ENCODE measurements around the gene KPNA4.
"Not testable (repeated sequence)": the region's sequence is repeated elsewhere in the genome, so short reads cannot be mapped to it uniquely, and the experiment has no call there.

Gene KPNA4

DNA sequence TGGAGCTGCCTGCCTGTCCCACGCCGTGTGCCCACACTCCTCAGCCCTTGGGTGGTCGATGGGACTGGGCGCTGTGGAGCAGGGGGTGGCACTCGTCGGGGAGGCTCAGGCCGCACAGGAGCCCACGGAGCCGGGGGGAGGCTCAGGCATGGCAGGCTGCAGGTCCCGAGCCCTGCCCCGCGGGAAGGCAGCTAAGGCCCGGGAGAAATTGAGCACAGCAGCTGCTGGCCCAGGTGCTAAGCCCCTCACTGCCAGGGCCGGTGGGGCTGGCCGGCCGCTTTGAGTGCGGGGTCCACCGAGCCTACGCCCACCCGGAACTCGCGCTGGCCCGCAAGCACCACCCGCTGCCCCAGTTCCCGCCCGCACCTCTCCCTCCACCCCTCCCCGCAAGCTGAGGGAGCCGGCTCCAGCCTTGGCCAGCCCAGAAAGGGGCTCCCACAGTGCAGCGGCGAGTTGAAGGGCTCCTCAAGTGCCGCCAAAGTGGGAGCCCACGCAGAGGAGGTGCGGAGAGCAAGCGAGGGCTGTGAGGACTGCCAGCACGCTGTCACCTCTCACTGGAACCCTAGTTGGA lies 8.7 kb upstream of the KPNA4 start:
- H3K9me3 ChIP-seq (ENCODE audit: control insufficient read depth, low read length); H3K4me3 ChIP-seq (ENCODE audit: extremely low read depth, insufficient read depth, low read length, poor library complexity, severe bottlenecking); H3K36me3 ChIP-seq (ENCODE audit: control insufficient read depth, insufficient read depth, low read length); H3K27ac ChIP-seq (ENCODE audit: low read depth, low read length, severe bottlenecking); H3K4me1 ChIP-seq (ENCODE audit: control insufficient read depth, insufficient read depth, low read length, poor library complexity, severe bottlenecking): not testable (repeated sequence)
- 93 to 98% methylated on average over 28 of the region's 35 CpGs for WGBS, 2 experiments (ENCODE audit: insufficient coverage in 2 of 2)

DNA sequence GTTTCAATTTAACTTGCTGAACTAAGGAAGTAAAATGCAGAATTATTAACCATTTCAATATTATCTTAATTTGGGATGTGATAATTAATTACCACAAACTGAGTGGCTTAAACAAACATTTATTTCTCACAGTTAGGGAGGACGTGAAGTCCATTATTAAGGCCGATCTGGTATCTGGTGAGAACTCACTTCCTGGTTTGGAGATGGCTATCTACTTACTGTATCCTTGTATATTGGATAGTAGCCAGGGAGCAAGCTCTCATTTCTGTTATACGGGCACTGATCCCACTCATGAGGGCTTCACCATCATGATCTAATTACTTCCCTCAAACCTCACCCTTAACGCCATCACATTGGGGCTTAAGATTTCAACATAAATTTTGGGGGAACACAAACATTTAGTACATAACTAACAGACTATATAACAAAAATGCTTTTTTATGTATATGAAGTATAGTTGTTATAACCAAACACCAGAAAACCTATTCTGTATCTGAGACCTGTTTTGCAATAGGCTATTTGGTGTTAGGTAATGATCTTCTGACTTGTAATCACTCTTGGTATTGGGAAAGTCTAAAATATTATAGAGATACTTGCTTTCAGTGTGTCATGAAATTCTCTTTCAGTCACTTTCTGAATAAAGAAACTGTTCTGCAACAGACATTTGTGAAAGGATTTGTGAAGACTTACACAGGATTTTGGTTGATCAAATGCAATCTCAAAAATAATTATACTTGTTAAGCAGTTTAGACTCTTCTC lies 4.7 kb upstream of the KPNA4 start:
- no peak overlapping the region for H3K4me3 ChIP-seq (ENCODE audit: extremely low read depth, insufficient read depth, low read length, poor library complexity, severe bottlenecking)

DNA sequence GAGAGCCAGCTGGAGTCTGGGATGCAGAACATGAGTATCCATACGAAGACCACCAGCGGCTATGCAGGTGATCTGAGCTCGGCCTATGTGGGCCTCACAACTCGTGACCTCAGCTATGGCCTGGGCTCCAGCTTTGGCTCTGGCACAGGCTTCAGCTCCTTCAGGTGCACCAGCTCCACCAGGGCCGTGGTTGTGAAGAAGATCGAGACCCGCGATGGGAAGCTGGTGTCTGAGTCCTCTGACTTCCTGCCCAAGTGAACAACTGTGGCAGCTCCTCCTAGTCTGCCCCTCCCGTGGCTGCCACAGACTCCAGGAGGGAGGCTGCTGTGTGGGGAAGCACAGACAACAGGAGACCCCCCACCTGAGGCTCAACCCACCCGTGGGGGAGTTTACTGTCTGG lies 3.6 kb upstream of the KPNA4 start:
- Histone ChIP-seq H3K27ac (ENCODE audit: low read depth, low read length, severe bottlenecking) (no peak overlapping the region), H3K9me3 (ENCODE audit: control insufficient read depth, low read length) (peaks cover 3% of the 10 kb centered on the region), H3K4me3 (ENCODE audit: extremely low read depth, insufficient read depth, low read length, poor library complexity, severe bottlenecking) (no peak overlapping the region), H3K36me3 (ENCODE audit: control insufficient read depth, insufficient read depth, low read length) (peaks cover 12% of the 10 kb centered on the region), H3K4me1 (ENCODE audit: control insufficient read depth, insufficient read depth, low read length, poor library complexity, severe bottlenecking) (peaks cover 2% of the 10 kb centered on the region)
- 94 to 98% methylated on average over 8 to 9 of the region's 10 CpGs for WGBS, 2 experiments (ENCODE audit: insufficient coverage in 2 of 2)

More for the DNA sequence above, 4.7 kb upstream of the KPNA4 start:
- Histone ChIP-seq H3K36me3 (ENCODE audit: control insufficient read depth, insufficient read depth, low read length) (peaks cover 12% of the 10 kb centered on the region), H3K4me1 (ENCODE audit: control insufficient read depth, insufficient read depth, low read length, poor library complexity, severe bottlenecking) (peaks cover 2% of the 10 kb centered on the region), H3K9me3 (ENCODE audit: control insufficient read depth, low read length) (peaks cover 3% of the 10 kb centered on the region), H3K27ac (ENCODE audit: low read depth, low read length, severe bottlenecking) (no peak overlapping the region)
- WGBS, 2 experiments (ENCODE audit: insufficient coverage in 2 of 2), result 100% methylated on average over 1 of the region's 4 CpGs; no CpG with 5 or more reads in 1 of the 2 experiments

DNA sequence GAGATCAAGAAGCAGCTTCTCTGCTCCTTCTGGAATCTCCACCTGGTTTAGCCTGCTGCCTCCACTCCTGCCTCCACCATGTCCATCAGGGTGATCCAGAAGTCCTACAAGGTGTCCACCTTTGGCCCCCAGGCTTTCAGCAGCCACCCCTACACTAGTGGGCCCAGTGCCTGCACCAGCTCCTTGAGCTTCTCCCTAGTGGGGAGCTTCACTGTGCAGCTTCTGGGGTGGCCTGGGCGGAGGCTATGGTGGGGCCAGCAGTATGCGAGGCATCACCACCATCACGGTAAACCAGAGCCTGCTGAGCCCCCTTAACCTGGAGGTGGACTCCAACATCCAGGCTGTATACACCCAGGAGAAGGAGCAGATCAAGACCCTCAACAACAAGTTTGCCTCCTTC lies 2.4 kb upstream of the KPNA4 start:
- Histone ChIP-seq H3K4me1 (ENCODE audit: control insufficient read depth, insufficient read depth, low read length, poor library complexity, severe bottlenecking) (peaks cover 2% of the 10 kb centered on the region), H3K27ac (ENCODE audit: low read depth, low read length, severe bottlenecking) (no peak overlapping the region), H3K4me3 (ENCODE audit: extremely low read depth, insufficient read depth, low read length, poor library complexity, severe bottlenecking) (no peak overlapping the region), H3K9me3 (ENCODE audit: control insufficient read depth, low read length) (peaks cover 7% of the 10 kb centered on the region), H3K36me3 (ENCODE audit: control insufficient read depth, insufficient read depth, low read length) (peaks cover 18% of the 10 kb centered on the region)
- 90 to 100% methylated on average over 3 of the region's 3 CpGs for WGBS, 2 experiments (ENCODE audit: insufficient coverage in 2 of 2)

DNA sequence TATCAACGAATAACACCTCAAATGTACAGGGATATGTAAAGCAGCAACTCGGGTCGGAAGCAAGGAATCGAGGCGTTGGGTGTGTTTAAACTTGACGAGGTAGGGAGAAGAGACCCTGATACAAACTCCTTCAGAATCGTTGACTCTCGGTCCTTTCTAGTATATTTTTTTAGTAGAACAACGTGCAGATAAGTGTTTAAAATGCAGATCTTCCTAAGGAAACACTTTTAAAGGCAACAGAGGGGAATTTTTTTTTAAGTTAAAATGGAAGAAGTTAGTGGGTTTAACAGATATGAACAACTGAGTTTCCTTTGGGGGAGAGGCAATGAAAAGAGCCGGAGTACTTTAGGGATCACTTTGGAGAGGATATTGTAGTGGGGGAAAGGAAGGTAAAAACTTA lies 1.1 kb upstream of the KPNA4 start:
- WGBS, 2 experiments (ENCODE audit: insufficient coverage in 2 of 2), result 11% methylated on average over 3 of the region's 10 CpGs; no CpG with 5 or more reads in 1 of the 2 experiments
- Histone ChIP-seq H3K27ac (ENCODE audit: low read depth, low read length, severe bottlenecking) (peak overlapping the region; percentile 98), H3K4me3 (ENCODE audit: extremely low read depth, insufficient read depth, low read length, poor library complexity, severe bottlenecking) (peak overlapping the region; percentile 71), H3K4me1 (ENCODE audit: control insufficient read depth, insufficient read depth, low read length, poor library complexity, severe bottlenecking) (peaks cover 6% of the 10 kb centered on the region), H3K9me3 (ENCODE audit: control insufficient read depth, low read length) (peaks cover 7% of the 10 kb centered on the region), H3K36me3 (ENCODE audit: control insufficient read depth, insufficient read depth, low read length) (peaks cover 20% of the 10 kb centered on the region)

DNA sequence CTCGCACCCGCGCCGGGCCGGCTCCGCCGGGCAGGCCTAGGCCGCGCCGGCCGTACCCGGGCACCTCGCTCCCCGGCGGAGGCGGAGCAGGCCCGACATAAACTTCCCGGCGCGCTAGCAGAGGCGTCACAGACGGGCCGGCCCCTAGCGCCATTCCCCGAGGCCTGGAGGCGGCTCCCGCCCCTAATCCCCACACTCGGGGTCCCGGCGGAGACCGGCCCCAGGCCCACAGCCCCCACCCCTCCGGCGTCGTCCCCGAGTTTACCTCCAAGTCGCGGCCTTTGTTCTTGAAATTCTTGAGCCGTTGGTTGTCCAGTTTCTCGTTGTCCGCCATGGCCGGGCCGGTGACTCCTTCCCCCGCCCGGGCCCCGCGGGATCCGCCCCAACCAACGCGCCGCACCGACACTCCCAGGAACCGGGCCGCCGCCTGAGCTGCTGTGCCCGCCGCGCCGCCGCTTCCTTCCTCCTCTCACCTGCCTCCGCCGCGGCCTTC lies 376 bp downstream of the KPNA4 start:
- H3K4me3 ChIP-seq (ENCODE audit: extremely low read depth, insufficient read depth, low read length, poor library complexity, severe bottlenecking), result peak overlapping the region; percentile 71
- H3K9me3 ChIP-seq (ENCODE audit: control insufficient read depth, low read length), result peaks cover 7% of the 10 kb centered on the region
- H3K36me3 ChIP-seq (ENCODE audit: control insufficient read depth, insufficient read depth, low read length), result peaks cover 20% of the 10 kb centered on the region
- H3K4me1 ChIP-seq (ENCODE audit: control insufficient read depth, insufficient read depth, low read length, poor library complexity, severe bottlenecking), result peaks cover 6% of the 10 kb centered on the region
- WGBS, 2 experiments (ENCODE audit: insufficient coverage in 2 of 2), result 0 to 1% methylated on average over 31 to 40 of the region's 62 CpGs
- H3K27ac ChIP-seq (ENCODE audit: low read depth, low read length, severe bottlenecking), result peak overlapping the region; percentile 93

DNA sequence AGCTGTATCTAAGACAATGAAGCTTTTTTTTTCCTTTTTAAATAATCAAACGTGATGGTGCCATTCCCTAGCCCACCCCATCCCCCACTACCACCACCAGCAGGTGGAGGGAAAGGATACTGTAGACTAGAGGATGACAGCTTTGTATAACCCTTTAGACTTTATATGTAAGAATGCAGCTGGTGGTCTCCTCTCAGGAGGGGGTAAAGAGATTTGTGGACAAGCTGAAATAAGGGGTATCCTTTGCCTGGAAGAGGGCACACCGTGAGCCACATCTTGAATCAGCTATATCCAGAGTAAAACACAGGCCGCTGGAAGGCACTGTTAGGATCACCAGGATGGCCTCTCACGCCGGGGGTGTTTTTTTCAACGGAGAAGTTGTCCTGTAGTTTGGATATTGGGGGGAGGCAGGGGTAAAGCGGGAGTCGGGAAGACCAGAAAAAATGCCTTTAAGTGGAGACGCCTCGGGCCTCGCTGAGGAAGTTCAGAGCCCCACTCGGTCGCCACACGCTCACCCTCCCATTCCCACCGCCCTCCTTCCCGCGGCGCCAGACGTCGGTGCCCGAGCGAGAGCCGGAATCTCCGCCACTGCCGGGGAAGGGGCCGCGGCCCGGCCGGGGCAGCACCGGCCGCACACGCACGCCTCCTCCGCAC lies 986 bp downstream of the KPNA4 start:
- Histone ChIP-seq H3K27ac (ENCODE audit: low read depth, low read length, severe bottlenecking) (peak overlapping the region; percentile 65), H3K4me3 (ENCODE audit: extremely low read depth, insufficient read depth, low read length, poor library complexity, severe bottlenecking) (peak overlapping the region; percentile 71), H3K36me3 (ENCODE audit: control insufficient read depth, insufficient read depth, low read length) (peaks cover 25% of the 10 kb centered on the region), H3K9me3 (ENCODE audit: control insufficient read depth, low read length) (peaks cover 7% of the 10 kb centered on the region), H3K4me1 (ENCODE audit: control insufficient read depth, insufficient read depth, low read length, poor library complexity, severe bottlenecking) (peaks cover 6% of the 10 kb centered on the region)
- 1% methylated on average over 15 to 23 of the region's 34 CpGs for WGBS, 2 experiments (ENCODE audit: insufficient coverage in 2 of 2)

DNA sequence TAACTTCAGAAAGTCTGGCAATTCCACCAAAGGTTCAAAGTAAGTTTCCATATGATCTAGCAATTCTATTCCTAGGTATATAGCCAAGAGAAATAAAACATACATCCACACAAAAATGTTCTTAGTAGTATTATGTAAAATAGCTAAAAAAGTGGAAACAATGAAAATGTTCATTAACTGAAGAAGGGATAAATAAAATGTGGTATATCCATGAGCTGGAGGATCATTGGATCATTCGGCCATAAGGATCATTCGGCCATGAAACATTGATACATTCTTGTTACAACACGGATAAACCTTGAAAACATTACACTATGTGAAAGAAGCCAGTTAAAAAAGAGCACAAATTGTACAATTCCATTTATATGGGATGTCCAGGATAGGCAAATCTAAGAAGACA lies 2.4 kb downstream of the KPNA4 start:
- H3K4me3 ChIP-seq (ENCODE audit: extremely low read depth, insufficient read depth, low read length, poor library complexity, severe bottlenecking), result peak overlapping the region; percentile 71

DNA sequence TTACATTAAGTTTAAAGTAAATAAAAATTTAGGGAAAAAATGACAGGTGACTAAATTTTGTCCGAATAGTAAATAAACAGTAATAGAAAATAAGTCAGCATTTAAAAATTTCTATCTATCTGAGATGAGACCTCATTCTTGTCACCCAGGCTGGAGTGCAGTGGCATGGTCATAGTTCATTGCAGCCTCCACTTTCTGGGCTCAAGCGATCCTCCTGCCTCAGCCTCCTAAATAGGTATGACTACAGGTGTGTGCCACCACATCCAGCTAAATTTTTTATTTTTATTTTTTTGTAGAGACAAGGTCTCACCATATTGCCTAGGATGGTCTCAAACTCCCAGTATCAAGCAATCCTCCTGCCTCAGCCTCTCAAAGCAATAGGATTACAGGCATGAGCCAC lies 7.8 kb downstream of the KPNA4 start:
- WGBS, 2 experiments (ENCODE audit: insufficient coverage in 2 of 2), result 83 to 100% methylated on average over 1 of the region's 2 CpGs
- Histone ChIP-seq H3K36me3 (ENCODE audit: control insufficient read depth, insufficient read depth, low read length) (peaks cover 47% of the 10 kb centered on the region), H3K4me3 (ENCODE audit: extremely low read depth, insufficient read depth, low read length, poor library complexity, severe bottlenecking) (no peak overlapping the region)

More for the DNA sequence above, 2.4 kb downstream of the KPNA4 start:
- no CpG with 5 or more reads among the region's 3 CpGs for WGBS, 2 experiments (ENCODE audit: insufficient coverage in 2 of 2)
- H3K9me3 ChIP-seq (ENCODE audit: control insufficient read depth, low read length), result peaks cover 7% of the 10 kb centered on the region
- H3K36me3 ChIP-seq (ENCODE audit: control insufficient read depth, insufficient read depth, low read length), result peaks cover 13% of the 10 kb centered on the region
- no peak overlapping the region for H3K27ac ChIP-seq (ENCODE audit: low read depth, low read length, severe bottlenecking)
- peaks cover 6% of the 10 kb centered on the region for H3K4me1 ChIP-seq (ENCODE audit: control insufficient read depth, insufficient read depth, low read length, poor library complexity, severe bottlenecking)

DNA sequence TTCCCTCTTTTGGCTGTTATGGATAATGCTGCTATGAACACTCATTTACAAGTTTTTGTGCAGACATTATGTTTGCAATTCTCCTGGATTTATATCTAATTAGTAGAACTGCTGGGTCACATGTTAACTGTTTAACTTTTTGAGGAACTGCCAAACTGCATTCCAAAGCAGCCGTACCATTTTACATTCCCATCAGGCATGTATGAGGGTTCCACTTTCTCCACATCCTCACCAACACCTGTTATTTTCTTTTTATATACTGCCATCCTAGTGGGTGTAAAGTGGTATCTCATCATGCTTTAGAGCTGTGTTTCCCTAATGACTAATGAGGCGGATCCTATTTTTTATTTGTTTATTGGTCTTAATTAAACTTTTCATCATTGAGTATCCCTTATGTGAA lies 9.2 kb downstream of the KPNA4 start:
- Histone ChIP-seq H3K9me3 (ENCODE audit: control insufficient read depth, low read length) (no peaks in the 10 kb centered on the region), H3K27ac (ENCODE audit: low read depth, low read length, severe bottlenecking) (no peak overlapping the region), H3K36me3 (ENCODE audit: control insufficient read depth, insufficient read depth, low read length) (peaks cover 59% of the 10 kb centered on the region), H3K4me1 (ENCODE audit: control insufficient read depth, insufficient read depth, low read length, poor library complexity, severe bottlenecking) (no peaks in the 10 kb centered on the region), H3K4me3 (ENCODE audit: extremely low read depth, insufficient read depth, low read length, poor library complexity, severe bottlenecking) (no peak overlapping the region)
- WGBS, 2 experiments (ENCODE audit: insufficient coverage in 2 of 2), result no CpG with 5 or more reads among the region's 2 CpGs

More for the DNA sequence above, 7.8 kb downstream of the KPNA4 start:
- Histone ChIP-seq H3K4me1 (ENCODE audit: control insufficient read depth, insufficient read depth, low read length, poor library complexity, severe bottlenecking) (peaks cover 3% of the 10 kb centered on the region), H3K27ac (ENCODE audit: low read depth, low read length, severe bottlenecking) (no peak overlapping the region), H3K9me3 (ENCODE audit: control insufficient read depth, low read length) (no peaks in the 10 kb centered on the region)
